SK-N-MC (cell line): ENCODE measurements around the gene PDZRN4.
"Not testable (repeated sequence)": the region's sequence is repeated elsewhere in the genome, so short reads cannot be mapped to it uniquely, and the experiment has no call there.

Experiments
- DNase-seq: peaks from one replicate; pipeline ENCODE4 v3.0.0-alpha.2; 2011; ENCODE audit warnings: low read depth, low spot score
- H3K27ac ChIP-seq: fragments of 200-600 bp; sonication (generic); 2 replicates; pipeline ENCODE4 v1.5.1; 2016; ENCODE audit warnings: mixed run types
- H3K36me3 ChIP-seq: fragments of 200-600 bp; sonication (generic); 2 replicates; pipeline ENCODE4 v1.6.1; 2017; ENCODE audit warnings: antibody characterized with exemption, low read length, mixed read lengths; ENCODE audit not compliant: insufficient read depth
- H3K4me3 ChIP-seq: fragments of 200-600 bp; sonication (generic); 2 replicates; pipeline ENCODE4 v1.5.1; 2016
- H3K9ac ChIP-seq: fragments of 200-600 bp; sonication (generic); 2 replicates; pipeline ENCODE4 v1.8.0; 2017; ENCODE audit warnings: mixed run types, mixed read lengths; ENCODE audit not compliant: insufficient read length
- H3K9me3 ChIP-seq: fragments of 200-600 bp; sonication (generic); 2 replicates; pipeline ENCODE4 v1.6.1; 2017; ENCODE audit warnings: low read depth, mild to moderate bottlenecking, antibody characterized with exemption, low read length, moderate library complexity, mixed read lengths
- EZH2 ChIP-seq: fragments of 200-600 bp; sonication (generic); IDR thresholded peaks from one replicate; pipeline ENCODE4 v1.6.1; 2017; ENCODE audit warnings: antibody characterized with exemption
- FOXP2 ChIP-seq: optimal IDR thresholded peaks from 2 replicates; pipeline ENCODE3; 2011; ENCODE audit warnings: mild to moderate bottlenecking, moderate library complexity; ENCODE audit not compliant: insufficient read depth; ENCODE audit errors: extremely low read length, control extremely low read depth
- POLR2AphosphoS5 ChIP-seq: IDR thresholded peaks from 2 replicates; pipeline ENCODE4 v1.6.1; 2012; ENCODE audit warnings: mild to moderate bottlenecking, low read depth, low read length, borderline replicate concordance

PDZRN4 gene

DNA sequence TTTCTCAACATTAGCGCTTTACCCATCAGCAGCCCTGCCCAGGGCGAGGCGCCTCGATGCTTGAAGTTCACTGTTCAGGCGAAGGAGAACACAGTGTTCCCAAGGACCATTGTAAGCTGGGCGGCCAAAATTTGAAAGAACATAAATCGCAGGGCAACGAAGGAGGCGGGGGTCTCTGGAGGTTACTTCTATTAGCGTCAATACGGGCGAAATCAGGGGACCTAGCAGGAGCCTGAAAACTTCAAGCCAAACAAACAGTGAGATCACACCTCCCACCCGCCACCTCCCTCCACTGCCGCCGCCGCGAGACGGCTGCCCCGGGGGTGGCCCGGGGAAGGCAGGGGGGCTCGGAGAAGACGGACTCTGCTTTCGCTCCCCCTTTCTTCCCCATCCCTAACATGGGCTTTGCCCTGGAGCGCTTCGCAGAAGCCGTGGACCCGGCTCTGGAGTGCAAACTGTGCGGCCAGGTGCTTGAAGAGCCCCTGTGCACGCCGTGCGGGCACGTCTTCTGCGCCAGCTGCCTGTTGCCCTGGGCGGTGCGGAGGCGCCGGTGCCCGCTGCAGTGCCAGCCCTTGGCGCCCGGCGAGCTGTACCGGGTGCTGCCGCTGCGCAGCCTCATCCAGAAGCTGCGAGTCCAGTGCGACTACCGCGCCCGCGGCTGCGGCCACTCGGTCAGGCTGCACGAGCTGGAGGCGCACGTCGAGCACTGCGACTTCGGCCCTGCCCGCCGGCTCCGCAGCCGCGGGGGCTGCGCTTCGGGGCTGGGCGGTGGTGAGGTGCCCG, at the start of gene PDZRN4:
TSS of gene PDZRN4 (plus strand) at position 263 of the 783 bp plus-strand sequence.
- H3K9me3 ChIP-seq: no peaks in the 10 kb centered on the region
- no peak within 1 kb of the TSS for H3K9ac ChIP-seq
- H3K27ac ChIP-seq: no peak within 1 kb of the TSS
- no peak within 1 kb of the TSS for H3K4me3 ChIP-seq
- no peak for DNase-seq
- TF ChIP-seq FOXP2 (no peak), EZH2 (no peak), POLR2AphosphoS5 (no peak)
- no peaks in the 10 kb centered on the region for H3K36me3 ChIP-seq

DNA sequence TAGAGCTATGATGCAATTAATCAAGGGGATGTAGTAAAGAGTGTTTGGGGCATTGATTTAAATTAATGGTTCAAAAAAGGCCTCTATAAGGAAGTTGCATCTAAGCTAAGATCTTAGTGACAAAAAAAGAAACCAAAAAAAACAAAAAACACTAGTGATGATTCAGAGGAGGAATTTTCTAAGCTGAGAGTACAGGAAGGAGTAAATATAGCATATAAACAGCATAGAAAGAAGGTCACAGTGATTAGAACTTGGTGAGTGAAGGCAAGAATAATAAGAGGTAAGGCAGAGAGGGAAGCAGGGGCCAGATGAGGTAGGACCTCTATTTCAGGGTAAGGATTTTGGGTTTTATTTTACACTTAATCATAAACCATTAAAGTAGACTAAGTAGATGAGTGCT, 48.0 kb upstream of the PDZRN4 start:
- no peak for TF ChIP-seq FOXP2
- TF ChIP-seq EZH2: no peak
- TF ChIP-seq POLR2AphosphoS5: no peak
- H3K9me3 ChIP-seq: no peaks in the 10 kb centered on the region
- no peak overlapping the region for H3K4me3 ChIP-seq
- no peaks in the 10 kb centered on the region for H3K36me3 ChIP-seq
- DNase-seq: no peak
- H3K27ac ChIP-seq: no peak overlapping the region
- H3K9ac ChIP-seq: no peak overlapping the region

DNA sequence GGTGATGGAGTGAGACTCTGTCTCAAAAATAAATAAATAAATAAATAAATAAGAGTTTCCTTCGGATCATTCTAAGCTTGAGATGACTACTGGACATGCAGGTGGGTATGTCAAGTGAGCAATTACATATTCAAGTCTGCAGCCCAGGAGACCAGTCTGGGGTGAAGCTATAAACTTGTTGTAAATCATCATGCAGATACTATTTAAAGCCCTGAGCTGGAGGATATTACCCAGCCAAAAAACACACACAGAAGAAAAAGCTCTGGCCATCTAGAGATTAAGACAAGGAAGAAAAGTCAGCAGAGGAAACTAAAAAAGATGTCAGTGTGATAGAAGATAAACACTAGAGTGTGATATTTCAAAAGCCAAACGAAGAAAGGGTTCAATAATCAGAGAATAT, 47.0 kb upstream of the PDZRN4 start:
- DNase-seq: no peak
- H3K9me3 ChIP-seq: no peaks in the 10 kb centered on the region
- H3K9ac ChIP-seq: no peak overlapping the region
- no peaks in the 10 kb centered on the region for H3K36me3 ChIP-seq
- no peak overlapping the region for H3K4me3 ChIP-seq
- H3K27ac ChIP-seq: no peak overlapping the region
- TF ChIP-seq EZH2: no peak
- no peak for TF ChIP-seq POLR2AphosphoS5
- no peak for TF ChIP-seq FOXP2

DNA sequence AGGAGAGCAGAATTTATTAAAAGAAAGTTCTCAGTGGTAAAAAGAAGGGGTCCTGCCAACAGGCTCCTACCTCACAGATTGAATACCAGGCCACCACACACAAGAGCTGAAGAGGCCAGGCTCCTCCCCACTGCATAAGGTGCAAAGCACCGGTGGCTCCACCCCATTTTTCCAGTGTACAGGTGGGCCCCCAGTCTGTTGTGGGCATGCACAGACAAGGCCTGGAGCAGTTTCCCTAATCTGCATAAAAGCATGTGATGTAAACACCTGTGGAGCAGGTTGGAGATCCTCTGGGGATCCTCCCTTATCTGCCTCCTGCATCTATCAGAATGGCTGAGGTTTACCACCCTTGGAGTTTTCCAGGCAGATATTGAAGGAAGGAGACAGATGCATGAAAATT, 45.7 kb upstream of the PDZRN4 start:
- DNase-seq: no peak
- no peak overlapping the region for H3K4me3 ChIP-seq
- no peak overlapping the region for H3K9ac ChIP-seq
- no peaks in the 10 kb centered on the region for H3K9me3 ChIP-seq
- H3K27ac ChIP-seq: no peak overlapping the region
- no peaks in the 10 kb centered on the region for H3K36me3 ChIP-seq
- TF ChIP-seq EZH2: no peak
- no peak for TF ChIP-seq POLR2AphosphoS5

DNA sequence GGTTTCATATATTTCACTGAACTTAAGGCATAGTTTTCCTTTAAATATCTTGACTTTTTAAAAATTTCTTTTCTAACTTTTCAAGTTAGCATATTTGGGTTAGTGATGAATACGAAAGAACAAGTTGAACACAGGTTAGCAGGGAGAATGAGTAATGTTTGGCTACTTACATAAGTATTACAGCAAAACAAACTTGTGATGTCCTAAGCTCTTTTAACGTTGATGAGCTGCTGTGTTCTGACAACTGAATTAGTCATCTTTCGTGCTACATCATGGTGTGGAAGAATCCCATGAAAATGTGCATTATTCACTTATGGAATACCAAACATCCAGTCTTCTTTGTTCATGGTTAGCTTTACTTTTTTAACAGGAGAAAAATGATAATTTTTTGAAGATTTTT, 36.3 kb upstream of the PDZRN4 start:
- Histone ChIP-seq H3K4me3 (no peak overlapping the region), H3K9me3 (no peaks in the 10 kb centered on the region), H3K27ac (no peak overlapping the region), H3K36me3 (no peaks in the 10 kb centered on the region), H3K9ac (no peak overlapping the region)
- TF ChIP-seq FOXP2 (no peak), POLR2AphosphoS5 (no peak), EZH2 (no peak)
- DNase-seq: no peak

DNA sequence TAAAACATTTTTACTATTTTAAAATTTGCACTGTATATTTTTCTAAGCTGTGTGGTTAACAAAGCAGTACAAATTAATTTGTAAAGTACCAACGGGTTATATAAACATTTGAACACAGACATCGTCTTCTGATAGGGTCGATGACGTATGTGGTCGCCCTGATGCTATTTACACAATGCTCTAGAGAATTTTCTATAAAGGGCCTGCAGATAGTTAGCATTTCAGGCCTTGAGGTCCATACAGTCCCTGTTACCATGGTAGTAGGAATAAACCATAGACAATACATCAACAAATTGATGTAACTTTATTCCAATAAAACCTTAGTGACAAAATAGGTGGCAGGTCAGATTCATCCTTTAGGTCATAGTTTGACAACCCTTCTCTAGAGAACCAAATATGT, 25.7 kb upstream of the PDZRN4 start:
- TF ChIP-seq EZH2 (no peak), POLR2AphosphoS5 (no peak), FOXP2 (no peak)
- no peaks in the 10 kb centered on the region for H3K9me3 ChIP-seq
- no peak overlapping the region for H3K27ac ChIP-seq
- no peaks in the 10 kb centered on the region for H3K36me3 ChIP-seq
- DNase-seq: no peak
- no peak overlapping the region for H3K4me3 ChIP-seq
- H3K9ac ChIP-seq: no peak overlapping the region

DNA sequence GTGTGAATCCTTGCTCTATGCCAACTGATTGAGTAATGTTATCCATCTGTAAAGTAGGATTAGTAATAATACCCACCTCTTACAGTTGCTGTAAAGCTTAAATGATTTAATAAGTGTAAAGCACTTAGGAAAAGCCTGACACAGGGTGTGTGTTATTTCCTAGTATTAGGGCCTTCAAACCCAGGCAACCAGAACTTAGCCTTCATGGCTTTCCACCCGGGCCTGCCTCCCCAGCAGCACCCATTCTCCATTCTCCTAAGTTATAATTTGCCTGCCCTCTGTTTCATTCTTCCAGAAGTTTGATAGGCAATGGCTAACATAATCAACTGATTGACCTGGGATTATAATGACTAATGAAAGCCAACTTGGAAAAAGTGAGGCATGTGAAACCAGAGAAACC, 20.4 kb upstream of the PDZRN4 start:
- Histone ChIP-seq H3K9me3 (no peaks in the 10 kb centered on the region), H3K4me3 (no peak overlapping the region), H3K9ac (no peak overlapping the region), H3K27ac (no peak overlapping the region), H3K36me3 (no peaks in the 10 kb centered on the region)
- DNase-seq: no peak
- no peak for TF ChIP-seq FOXP2
- no peak for TF ChIP-seq POLR2AphosphoS5
- no peak for TF ChIP-seq EZH2

DNA sequence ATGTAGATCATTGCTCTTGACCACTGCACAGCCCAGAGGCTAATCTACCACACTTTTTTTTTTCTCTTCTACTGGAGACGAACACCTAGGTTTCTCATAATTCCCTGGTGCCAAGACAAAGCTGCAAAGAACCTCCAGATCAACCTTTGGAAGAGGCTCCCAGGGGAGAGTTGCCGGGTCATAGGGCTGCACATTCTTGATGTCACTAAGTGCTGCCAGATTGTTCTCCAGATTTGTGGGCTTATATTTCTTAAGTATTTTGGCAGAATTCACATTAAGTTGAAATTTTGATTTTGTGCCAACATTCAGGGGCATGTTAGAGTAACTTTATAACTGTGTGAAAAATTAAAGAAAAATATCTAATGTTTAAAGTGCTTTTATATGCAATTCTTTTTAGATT, 13.5 kb upstream of the PDZRN4 start:
- Histone ChIP-seq H3K36me3 (no peaks in the 10 kb centered on the region), H3K9ac (no peak overlapping the region), H3K27ac (no peak overlapping the region), H3K4me3 (no peak overlapping the region), H3K9me3 (no peaks in the 10 kb centered on the region)
- no peak for DNase-seq
- TF ChIP-seq FOXP2 (no peak), EZH2 (no peak), POLR2AphosphoS5 (no peak)

DNA sequence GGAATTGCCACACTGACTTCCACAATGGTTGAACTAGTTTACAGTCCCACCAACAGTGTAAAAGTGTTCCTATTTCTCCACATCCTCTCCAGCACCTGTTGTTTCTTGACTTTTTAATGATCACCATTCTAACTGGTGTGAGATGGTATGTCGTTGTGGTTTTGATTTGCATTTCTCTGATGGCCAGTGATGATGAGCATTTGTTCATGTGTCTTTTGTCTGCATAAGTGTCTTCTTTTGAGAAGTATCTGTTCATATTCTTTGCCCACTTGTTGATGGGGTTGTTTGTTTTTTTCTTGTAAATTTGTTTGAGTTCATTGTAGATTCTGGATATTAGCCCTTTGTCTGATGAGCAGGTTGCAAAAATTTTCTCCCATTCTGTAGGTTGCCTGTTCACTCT, 8.6 kb upstream of the PDZRN4 start:
- not testable (repeated sequence) for H3K9ac ChIP-seq, DNase-seq, H3K27ac ChIP-seq, H3K4me3 ChIP-seq, H3K9me3 ChIP-seq, H3K36me3 ChIP-seq
